Measurements from ENCODE around the gene ITPR3. TPM values are rescaled to one million over a fixed set of nuclear protein-coding genes. Genes with fewer than 3 reads are reported as not detected.

The ITPR3 gene
- total and polyA plus RNA-seq, 4 donors = 0.49 to 2.8 (median 0.71) TPM

- TF ChIP-seq CTCF (IDR thresholded peaks at IDR 0.05; ENCODE audit: low read depth, low read length, missing input control) (no peak), RAD21 (IDR thresholded peaks at IDR 0.05) (no peak), ZBTB33 (IDR thresholded peaks at IDR 0.05) (no peak)
These were observed 13.9 kb upstream of the ITPR3 start (continued) for GRCh38 chr6:33607126-33607783.

DNA sequence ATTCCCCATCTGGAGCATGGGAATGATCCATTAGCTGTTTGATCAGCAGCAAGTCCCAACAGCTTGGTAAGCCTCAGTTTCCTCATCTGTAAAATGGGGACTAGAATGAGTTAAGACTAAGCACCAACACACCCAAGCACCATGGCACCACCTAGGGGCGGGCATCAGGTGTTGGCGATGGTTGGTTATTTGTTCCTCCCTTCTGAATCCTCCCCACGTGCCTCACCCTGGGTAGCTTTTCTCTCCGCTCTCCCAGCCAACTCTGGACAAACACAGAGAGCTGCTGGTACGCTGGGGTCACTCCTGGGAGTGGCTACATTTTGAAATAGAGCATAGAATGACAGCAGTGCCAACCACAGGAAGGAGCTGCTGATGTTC is 13.3 kb upstream of the ITPR3 start:
- Histone ChIP-seq H3K27me3 (ENCODE audit: control insufficient read depth in 4 of 4, insufficient read depth in 4 of 4, low read length in 3 of 4) (no peaks in the 10 kb centered on the region), H3K27ac (ENCODE audit: low read depth in 1 of 2, low read length in 2 of 2) (no peak overlapping the region), H3K4me1 (ENCODE audit: control insufficient read depth in 4 of 4, insufficient read depth in 4 of 4, low read length in 3 of 4) (peaks cover 0 to 5% (median 0%) of the 10 kb centered on the region in 4 donors), H3K36me3 (ENCODE audit: control insufficient read depth in 4 of 4, insufficient read depth in 3 of 4, low read depth in 1 of 4, low read length in 3 of 4) (no peaks in the 10 kb centered on the region), H3K9ac (ENCODE audit: low read depth in 1 of 2, low read length in 2 of 2) (no peak overlapping the region), H3K4me3 (ENCODE audit: low read depth in 1 of 3, low read length in 3 of 3) (no peak overlapping the region), H3K9me3 (ENCODE audit: control insufficient read depth in 4 of 4, low read length in 3 of 4) (peaks cover 0 to 3% (median 1%) of the 10 kb centered on the region in 4 donors)
- no peak for DNase-seq (ENCODE audit: low spot score)
- peak; percentile 7 for TF ChIP-seq CTCF (IDR thresholded peaks at IDR 0.05; ENCODE audit: low read depth, low read length, missing input control)
- peak; percentile 12 to 30 for TF ChIP-seq RAD21 (IDR thresholded peaks at IDR 0.05)
- TF ChIP-seq, protein P1, sequence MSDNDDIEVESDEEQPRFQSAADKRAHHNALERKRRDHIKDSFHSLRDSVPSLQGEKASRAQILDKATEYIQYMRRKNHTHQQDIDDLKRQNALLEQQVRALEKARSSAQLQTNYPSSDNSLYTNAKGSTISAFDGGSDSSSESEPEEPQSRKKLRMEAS (IDR thresholded peaks at IDR 0.05) = no peak
- WGBS = 40% methylated on average over 5 of the region's 5 CpGs

DNA sequence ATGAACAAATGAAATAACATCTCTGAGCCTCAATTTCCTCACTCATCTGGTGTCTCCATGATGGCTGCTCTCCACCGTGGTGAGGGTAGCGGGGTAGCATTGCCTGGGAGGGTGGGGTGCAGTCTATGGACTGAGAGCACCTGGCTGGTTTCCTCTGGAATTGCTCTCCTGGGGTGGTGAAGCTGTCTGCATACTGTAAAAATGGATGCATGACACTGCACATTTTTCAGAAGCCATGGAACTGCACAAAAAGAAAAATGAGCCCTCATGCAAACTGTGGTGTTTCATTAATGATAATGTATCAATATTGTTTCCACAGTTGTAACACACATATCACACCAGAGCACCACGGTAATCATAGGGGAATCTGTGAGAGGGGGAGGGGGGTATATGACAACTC is 12.1 kb upstream of the ITPR3 start:
- Histone ChIP-seq H3K9ac (ENCODE audit: low read depth in 1 of 2, low read length in 2 of 2) (no peak overlapping the region), H3K9me3 (ENCODE audit: control insufficient read depth in 4 of 4, low read length in 3 of 4) (peaks cover 0 to 3% (median 1%) of the 10 kb centered on the region in 4 donors), H3K4me3 (ENCODE audit: low read depth in 1 of 3, low read length in 3 of 3) (no peak overlapping the region), H3K4me1 (ENCODE audit: control insufficient read depth in 4 of 4, insufficient read depth in 4 of 4, low read length in 3 of 4) (peaks cover 0 to 5% (median 0%) of the 10 kb centered on the region in 4 donors), H3K27me3 (ENCODE audit: control insufficient read depth in 4 of 4, insufficient read depth in 4 of 4, low read length in 3 of 4) (no peaks in the 10 kb centered on the region), H3K36me3 (ENCODE audit: control insufficient read depth in 4 of 4, insufficient read depth in 3 of 4, low read depth in 1 of 4, low read length in 3 of 4) (no peaks in the 10 kb centered on the region), H3K27ac (ENCODE audit: low read depth in 1 of 2, low read length in 2 of 2) (no peak overlapping the region)
- 76% methylated on average over 3 of the region's 3 CpGs for WGBS
- no peak for TF ChIP-seq EGR1 (IDR thresholded peaks at IDR 0.05; ENCODE audit: low read depth in 2 of 2)
- DNase-seq (ENCODE audit: low spot score) = no peak

GRCh38 chr6:33609528-33609927 is 11.6 kb upstream of the ITPR3 start:
- Histone ChIP-seq H3K27me3 (ENCODE audit: control insufficient read depth in 4 of 4, insufficient read depth in 4 of 4, low read length in 3 of 4) (no peaks in the 10 kb centered on the region), H3K9ac (ENCODE audit: low read depth in 1 of 2, low read length in 2 of 2) (no peak overlapping the region), H3K4me3 (ENCODE audit: low read depth in 1 of 3, low read length in 3 of 3) (no peak overlapping the region), H3K4me1 (ENCODE audit: control insufficient read depth in 4 of 4, insufficient read depth in 4 of 4, low read length in 3 of 4) (peaks cover 0 to 5% (median 0%) of the 10 kb centered on the region in 4 donors), H3K27ac (ENCODE audit: low read depth in 1 of 2, low read length in 2 of 2) (no peak overlapping the region), H3K36me3 (ENCODE audit: control insufficient read depth in 4 of 4, insufficient read depth in 3 of 4, low read depth in 1 of 4, low read length in 3 of 4) (no peaks in the 10 kb centered on the region), H3K9me3 (ENCODE audit: control insufficient read depth in 4 of 4, low read length in 3 of 4) (peaks cover 0 to 3% (median 1%) of the 10 kb centered on the region in 4 donors)
- DNase-seq (ENCODE audit: low spot score) = no peak
- 70% methylated on average over 6 of the region's 6 CpGs for WGBS
- TF ChIP-seq SP1 (IDR thresholded peaks at IDR 0.05) (no peak), TAF1 (conservative IDR thresholded peaks at IDR 0.05) (no peak), EGR1 (IDR thresholded peaks at IDR 0.05; ENCODE audit: low read depth in 2 of 2) (no peak), FOXA2 (IDR thresholded peaks at IDR 0.05) (no peak), FOXA1 (IDR thresholded peaks at IDR 0.05) (no peak), HNF4G (IDR thresholded peaks at IDR 0.05) (no peak), NR2F2 (IDR thresholded peaks at IDR 0.05) (no peak), YY1 (IDR thresholded peaks at IDR 0.05) (no peak), RXRA (IDR thresholded peaks at IDR 0.05) (no peak), CTCF (IDR thresholded peaks at IDR 0.05; ENCODE audit: low read depth, low read length, missing input control) (no peak)
- TF ChIP-seq, protein P1 (IDR thresholded peaks at IDR 0.05) = no peak
